CD4-positive, alpha-beta T cell (primary cell): ENCODE data around the gene GRIK5. TPM values are rescaled to one million over a fixed set of nuclear protein-coding genes. Genes with fewer than 3 reads are reported as not detected.

ENCODE experiments used
- ATAC-seq: fragments of 200-7000 bp; cut with Tn5 transposase; one replicate; pipeline ENCODE4 v1.10.0; 2022; ENCODE audit warnings: mild to moderate bottlenecking; ENCODE audit not compliant: poor library complexity
- CTCF ChIA-PET: fragments of 350-600 bp; sonication (Branson Sonifier 250); formaldehyde crosslinking; loops from one replicate; lab custom pipeline; 2021; ENCODE audit warnings: antibody characterized with exemption, inconsistent platforms; lab: Charles Lee
- POLR2A ChIA-PET: fragments of 350-600 bp; sonication (Branson Sonifier 250); formaldehyde crosslinking; loops from one replicate; lab custom pipeline; 2021; ENCODE audit warnings: antibody characterized with exemption, inconsistent platforms; lab: Charles Lee
- DNase-seq, 14 experiments: peaks; one replicate each; pipeline ENCODE4 v3.0.0-alpha.2; 2013 to 2020; ENCODE audit warnings: mixed read lengths in 2 of 14
- H3K27ac ChIP-seq, 2 donors: one replicate each; pipeline versions ENCODE4 v1.5.1 to v1.7.0; 2013; ENCODE audit warnings: low read length in 2 of 2, low read depth in 1 of 2, mild to moderate bottlenecking in 1 of 2
- H3K27me3 ChIP-seq, 2 experiments: 1 replicate in 1 of 2; 2 replicates in 1 of 2; pipeline versions ENCODE4 v1.6.1 to v1.7.0; 2013; ENCODE audit warnings: low read length in 2 of 2, control low read depth in 1 of 2, mild to moderate bottlenecking in 1 of 2, moderate library complexity in 1 of 2; ENCODE audit not compliant: insufficient read depth in 2 of 2, control insufficient read depth in 1 of 2
- H3K36me3 ChIP-seq: one replicate; pipeline ENCODE4 v1.6.1; 2013; ENCODE audit warnings: low read length, control low read depth; ENCODE audit not compliant: insufficient read depth
- H3K4me1 ChIP-seq: one replicate; pipeline ENCODE4 v1.6.1; 2013; ENCODE audit warnings: low read length, control low read depth; ENCODE audit not compliant: insufficient read depth
- H3K4me3 ChIP-seq: one replicate; pipeline ENCODE4 v1.5.1; 2013; ENCODE audit warnings: mild to moderate bottlenecking, low read length, moderate library complexity
- H3K9me3 ChIP-seq, 2 experiments: 1 replicate in 1 of 2; 2 replicates in 1 of 2; pipeline versions ENCODE4 v1.6.1 to v1.7.0; 2013; ENCODE audit warnings: low read length in 2 of 2, mild to moderate bottlenecking in 2 of 2, control low read depth in 1 of 2, moderate library complexity in 1 of 2; ENCODE audit not compliant: control insufficient read depth in 1 of 2, insufficient read depth in 1 of 2
- H3K27ac Mint-ChIP-seq: one replicate; pipeline ENCODE4 v1.8.0; 2020; ENCODE audit warnings: mixed read lengths
- H3K27me3 Mint-ChIP-seq: one replicate; pipeline ENCODE4 v1.8.0; 2021; ENCODE audit warnings: mixed read lengths
- H3K36me3 Mint-ChIP-seq: one replicate; pipeline ENCODE4 v1.8.0; 2021; ENCODE audit warnings: low read depth, mixed read lengths
- H3K4me1 Mint-ChIP-seq: one replicate; pipeline ENCODE4 v1.8.0; 2021; ENCODE audit warnings: low read depth, mixed read lengths
- H3K4me3 Mint-ChIP-seq: one replicate; pipeline ENCODE4 v1.8.0; 2020; ENCODE audit warnings: mild to moderate bottlenecking, mixed read lengths
- H3K9me3 Mint-ChIP-seq: one replicate; pipeline ENCODE4 v1.8.0; 2020; ENCODE audit warnings: mixed read lengths
- intact Hi-C, 2 experiments: fragments of 100-400 bp; cut with DNase I in 1 of 2; cut with micrococcal nuclease in 1 of 2; formaldehyde crosslinking; loops; one replicate each; pipeline versions ENCODE4 v1.15.1 to v1.9.0; 2023 to 2025; cut with DNase I, micrococcal nuclease
- total RNA-seq, 174 experiments: library from RNA in 2 of 174; stranded (reverse) in 2 of 174; gene quantifications; one replicate each; pipeline ENCODE4 v1.2.3 and lab custom pipeline; 2021 to 2026
- TF ChIP-seq, protein P1 (sequence below): fragments of 200-600 bp; IDR thresholded peaks from one replicate; pipeline ENCODE4 v1.8.0; 2022; ENCODE audit warnings: antibody characterized with exemption, mild to moderate bottlenecking

The GRIK5 gene
- total RNA-seq, 2 experiments from 2014 or later = 0.66 to 0.75 TPM

GRCh38 chr19:42074513-42075363, 4.7 kb upstream of the GRIK5 start:
- Mint-ChIP-seq H3K4me3 (peak overlapping the region; percentile 97), H3K27me3 (no peaks in the 10 kb centered on the region), H3K36me3 (peaks cover 39% of the 10 kb centered on the region), H3K27ac (peak overlapping the region; percentile 99), H3K4me1 (peaks cover 32% of the 10 kb centered on the region), H3K9me3 (no peaks in the 10 kb centered on the region)
- Histone ChIP-seq H3K27me3 (peaks cover 1 to 3% of the 10 kb centered on the region in 2 experiments), H3K4me3 (peak overlapping the region; percentile 63), H3K27ac (peak overlapping the region; percentile 97 to 98), H3K4me1 (peaks cover 29% of the 10 kb centered on the region), H3K36me3 (peaks cover 14% of the 10 kb centered on the region), H3K9me3 (no peaks in the 10 kb centered on the region)
- intact Hi-C loops = loop anchor here (5.0 kb wide), 2 partner anchors 112 to 712 kb away; partner anchors contain the start of gene B9D2 (in 1 of the 2)
- no peak for ATAC-seq
- POLR2A ChIA-PET = interaction anchor here (0.8 kb wide), 1 partner anchor 1594 kb away, joined by 3 read pairs; no protein-coding TSS in a partner anchor
- CTCF ChIA-PET = no interaction called here
- TF ChIP-seq, protein P1, sequence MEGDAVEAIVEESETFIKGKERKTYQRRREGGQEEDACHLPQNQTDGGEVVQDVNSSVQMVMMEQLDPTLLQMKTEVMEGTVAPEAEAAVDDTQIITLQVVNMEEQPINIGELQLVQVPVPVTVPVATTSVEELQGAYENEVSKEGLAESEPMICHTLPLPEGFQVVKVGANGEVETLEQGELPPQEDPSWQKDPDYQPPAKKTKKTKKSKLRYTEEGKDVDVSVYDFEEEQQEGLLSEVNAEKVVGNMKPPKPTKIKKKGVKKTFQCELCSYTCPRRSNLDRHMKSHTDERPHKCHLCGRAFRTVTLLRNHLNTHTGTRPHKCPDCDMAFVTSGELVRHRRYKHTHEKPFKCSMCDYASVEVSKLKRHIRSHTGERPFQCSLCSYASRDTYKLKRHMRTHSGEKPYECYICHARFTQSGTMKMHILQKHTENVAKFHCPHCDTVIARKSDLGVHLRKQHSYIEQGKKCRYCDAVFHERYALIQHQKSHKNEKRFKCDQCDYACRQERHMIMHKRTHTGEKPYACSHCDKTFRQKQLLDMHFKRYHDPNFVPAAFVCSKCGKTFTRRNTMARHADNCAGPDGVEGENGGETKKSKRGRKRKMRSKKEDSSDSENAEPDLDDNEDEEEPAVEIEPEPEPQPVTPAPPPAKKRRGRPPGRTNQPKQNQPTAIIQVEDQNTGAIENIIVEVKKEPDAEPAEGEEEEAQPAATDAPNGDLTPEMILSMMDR = no peak
- peak in 3 of 14 experiments; percentile 10 to 55 (median 14) for DNase-seq

- H3K4me3 Mint-ChIP-seq = peak overlapping the region; percentile 61
- Histone ChIP-seq H3K27me3 (peaks cover 23% of the 10 kb centered on the region in 2 experiments), H3K27ac (no peak overlapping the region), H3K9me3 (peaks cover 0 to 6% of the 10 kb centered on the region in 2 experiments), H3K36me3 (no peaks in the 10 kb centered on the region), H3K4me3 (no peak overlapping the region), H3K4me1 (peaks cover 17% of the 10 kb centered on the region)
- TF ChIP-seq, protein P1 = no peak
- intact Hi-C loops = no loop called here
- H3K36me3 Mint-ChIP-seq = peaks cover 7% of the 10 kb centered on the region
- CTCF ChIA-PET = no interaction called here
- peaks cover 10% of the 10 kb centered on the region for H3K4me1 Mint-ChIP-seq
- POLR2A ChIA-PET = no interaction called here
- ATAC-seq = no peak
- H3K27ac Mint-ChIP-seq = no peak overlapping the region
- no peaks in the 10 kb centered on the region for H3K27me3 Mint-ChIP-seq
- no peaks in the 10 kb centered on the region for H3K9me3 Mint-ChIP-seq
- no peak for DNase-seq
Observed at GRCh38 chr19:42071247-42071646, 1.2 kb upstream of the GRIK5 start.

DNA sequence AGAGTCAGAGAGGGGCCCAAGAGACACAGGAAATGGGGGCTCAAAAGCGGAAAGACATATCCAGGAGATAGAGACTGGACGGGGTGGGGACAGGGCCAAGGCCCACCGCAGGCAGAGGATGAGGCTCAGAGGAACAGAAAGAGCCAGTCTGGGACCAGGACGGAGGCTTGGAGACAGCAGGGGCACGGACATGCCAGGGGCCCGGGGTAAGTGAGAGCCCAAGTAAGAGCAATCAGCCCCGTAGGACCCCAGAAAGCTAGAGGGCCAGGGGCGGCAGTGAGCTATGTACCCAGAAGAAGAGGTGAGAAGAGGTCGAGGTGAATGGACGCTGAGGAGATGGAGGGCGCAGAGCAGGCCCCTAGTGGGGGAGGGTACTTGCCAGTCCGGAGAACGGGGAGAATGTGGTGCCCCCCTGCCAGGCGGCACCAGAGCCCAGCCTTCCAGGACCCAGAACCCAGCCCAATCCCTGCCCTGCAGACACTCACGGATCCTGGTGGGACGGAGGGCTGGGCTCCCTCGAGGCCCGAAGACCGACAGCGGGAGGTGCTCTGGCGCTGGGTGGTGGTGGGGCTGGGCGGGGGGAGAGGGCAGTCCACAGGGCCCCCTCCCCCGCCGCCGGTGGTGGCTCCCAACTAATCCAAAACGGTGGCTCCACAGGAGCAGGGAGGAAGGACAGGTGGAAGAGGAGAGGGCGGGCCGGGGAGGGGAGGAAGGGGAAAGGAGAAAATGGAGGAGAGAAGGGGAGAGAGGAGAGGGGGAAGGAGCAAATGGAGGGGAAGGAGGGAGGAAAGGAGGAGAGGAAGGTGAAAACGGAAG, 1.0 kb downstream of the GRIK5 start:
- H3K27ac Mint-ChIP-seq = no peak overlapping the region
- Histone ChIP-seq H3K4me1 (peaks cover 14% of the 10 kb centered on the region), H3K4me3 (no peak overlapping the region), H3K9me3 (peaks cover 0 to 6% of the 10 kb centered on the region in 2 experiments), H3K36me3 (no peaks in the 10 kb centered on the region), H3K27ac (no peak overlapping the region), H3K27me3 (peaks cover 23 to 28% of the 10 kb centered on the region in 2 experiments)
- H3K9me3 Mint-ChIP-seq = no peaks in the 10 kb centered on the region
- CTCF ChIA-PET = no interaction called here
- ATAC-seq (no peak), DNase-seq (peak in 1 of 14 experiments; percentile 26)
- intact Hi-C loops = no loop called here
- POLR2A ChIA-PET = no interaction called here
- H3K27me3 Mint-ChIP-seq = peaks cover 7% of the 10 kb centered on the region
- H3K4me3 Mint-ChIP-seq = no peak overlapping the region
- no peaks in the 10 kb centered on the region for H3K4me1 Mint-ChIP-seq
- H3K36me3 Mint-ChIP-seq = no peaks in the 10 kb centered on the region
- TF ChIP-seq, protein P1 = no peak
